GM21737 (cell line): ENCODE measurements around the gene CHD2.

Experiments used
- ATAC-seq: cut with Tn5 transposase; IDR thresholded peaks from one replicate; pipeline ENCODE4 v1.9.1; 2021; ENCODE audit warnings: mild to moderate bottlenecking, moderate library complexity; ENCODE audit not compliant: unreplicated experiment

Gene CHD2

DNA sequence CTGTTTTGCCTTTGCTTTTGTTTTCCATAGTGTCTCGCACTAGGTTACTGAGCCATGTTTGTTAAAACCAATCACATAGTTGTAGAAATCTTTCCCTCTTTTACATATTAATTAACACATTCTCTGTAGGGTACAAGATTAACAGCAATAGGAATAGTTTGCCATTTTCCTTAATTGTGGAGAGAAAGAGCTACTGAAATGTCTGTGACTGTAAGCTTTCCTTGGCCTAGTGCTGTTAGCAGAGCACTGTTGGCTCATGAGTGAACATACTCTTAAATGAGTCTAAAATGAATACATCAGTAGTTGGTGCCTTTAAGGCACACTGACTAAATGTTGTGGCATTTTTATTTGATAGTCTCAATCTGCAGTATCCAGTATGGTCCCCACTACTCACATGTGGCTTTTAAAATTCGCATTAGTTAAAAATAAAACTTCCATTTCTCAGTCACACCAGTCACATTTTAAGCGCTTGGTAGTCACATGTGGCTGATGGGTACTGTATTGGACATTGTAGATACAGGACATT, 28.2 kb downstream of the CHD2 start:
- no peak for ATAC-seq

GRCh38 chr15:92929002-92929401, 28.9 kb downstream of the CHD2 start:
- ATAC-seq = no peak

GRCh38 chr15:92930054-92930621, 30.0 kb downstream of the CHD2 start:
- no peak for ATAC-seq

- ATAC-seq = no peak
These were observed 30.7 kb downstream of the CHD2 start for GRCh38 chr15:92930776-92931175.

DNA sequence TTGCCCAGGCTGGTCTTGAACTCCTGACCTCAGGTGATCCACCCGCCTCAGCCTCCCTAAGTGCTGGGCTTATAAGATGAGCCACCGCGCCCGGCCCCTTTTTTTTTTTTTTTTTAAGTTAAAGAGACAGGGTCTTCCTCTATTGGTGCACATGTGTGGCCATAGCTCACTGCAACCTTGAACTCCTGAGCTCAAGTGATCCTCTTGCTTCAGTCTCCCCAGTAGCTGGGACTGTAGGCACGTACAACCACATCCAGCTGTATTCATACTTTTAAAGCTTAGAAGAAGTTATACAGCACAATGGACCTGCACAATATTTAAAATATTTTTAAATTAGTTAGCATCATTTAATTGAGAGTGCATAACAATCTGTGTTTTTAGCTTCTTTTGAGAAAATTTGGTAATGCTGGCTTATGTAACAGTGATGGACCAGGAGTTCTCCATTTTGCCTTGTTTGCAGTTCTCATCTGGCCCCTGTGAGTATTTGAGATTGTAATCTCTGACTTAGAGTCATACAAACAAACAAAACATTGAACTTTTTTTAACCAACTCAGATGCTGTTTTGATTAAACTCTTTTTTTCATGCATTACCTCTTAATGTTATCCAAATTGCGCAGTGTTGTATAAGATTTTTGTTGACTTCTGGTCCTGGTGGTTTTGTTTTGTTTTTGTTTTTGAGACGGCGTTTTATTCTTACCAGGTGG, 33.0 kb downstream of the CHD2 start:
- no peak for ATAC-seq

DNA sequence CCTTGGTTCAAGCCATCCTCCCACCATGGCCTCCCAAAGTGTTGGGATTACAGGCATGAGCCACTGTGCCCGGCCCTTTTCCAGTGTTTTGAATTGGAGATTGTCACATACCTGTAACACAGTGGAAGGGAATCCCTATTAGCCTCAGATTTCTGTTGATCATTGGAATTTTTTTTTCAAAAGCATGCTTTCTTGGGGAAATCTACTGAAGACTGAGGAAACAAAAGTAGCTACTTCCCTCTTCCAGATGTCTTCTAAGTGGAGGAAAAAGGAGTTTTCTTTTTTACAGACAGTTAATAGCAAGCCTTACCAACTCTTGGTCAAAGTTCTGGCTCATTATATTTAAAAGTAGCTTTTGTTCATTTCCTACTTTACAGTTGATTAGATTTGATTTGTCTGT, 33.7 kb downstream of the CHD2 start:
- ATAC-seq = no peak

- no peak for ATAC-seq
These were observed 34.6 kb downstream of the CHD2 start for GRCh38 chr15:92934716-92935115.

- no peak for ATAC-seq
These were observed 36.0 kb downstream of the CHD2 start for GRCh38 chr15:92936138-92936537.

- no peak for ATAC-seq
These were observed 36.6 kb downstream of the CHD2 start for GRCh38 chr15:92936693-92937092.

DNA sequence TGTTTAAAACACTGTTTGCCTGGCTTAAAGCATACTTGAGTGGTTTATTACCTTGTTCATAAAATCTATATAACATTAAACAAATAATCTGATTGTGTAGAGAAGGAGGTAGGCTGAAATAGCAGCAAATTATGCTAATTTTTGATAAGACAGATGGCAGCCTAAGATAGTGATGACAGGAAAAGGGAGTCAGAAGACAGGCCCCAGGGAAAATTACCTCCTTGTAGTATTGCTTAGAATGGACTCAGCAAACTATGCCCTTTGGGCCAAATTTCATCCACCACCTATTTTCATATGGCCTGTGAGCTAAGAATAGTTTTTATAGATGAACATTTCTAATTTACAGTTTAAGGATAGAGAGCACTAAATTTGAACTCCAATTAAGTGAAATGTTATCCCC, 37.8 kb downstream of the CHD2 start:
- ATAC-seq = no peak

GRCh38 chr15:92938387-92938786, 38.3 kb downstream of the CHD2 start:
- no peak for ATAC-seq

GRCh38 chr15:92941668-92942067, 41.5 kb downstream of the CHD2 start:
- ATAC-seq = no peak

DNA sequence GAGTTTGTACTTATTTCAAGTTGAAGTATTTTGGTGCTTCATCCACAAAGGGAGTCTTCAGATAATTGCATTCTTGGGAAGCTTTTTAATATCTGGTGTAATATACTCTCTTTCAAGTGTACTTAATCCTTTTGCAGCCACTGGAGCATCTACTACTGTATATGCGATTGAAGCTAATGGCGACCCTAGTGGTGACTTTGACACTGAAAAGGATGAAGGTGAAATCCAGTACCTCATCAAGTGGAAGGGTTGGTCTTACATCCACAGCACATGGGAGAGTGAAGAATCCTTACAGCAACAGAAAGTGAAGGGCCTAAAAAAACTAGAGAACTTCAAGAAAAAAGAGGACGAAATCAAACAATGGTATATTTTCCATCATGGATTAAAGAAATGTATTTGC, 42.6 kb downstream of the CHD2 start:
- no peak for ATAC-seq

DNA sequence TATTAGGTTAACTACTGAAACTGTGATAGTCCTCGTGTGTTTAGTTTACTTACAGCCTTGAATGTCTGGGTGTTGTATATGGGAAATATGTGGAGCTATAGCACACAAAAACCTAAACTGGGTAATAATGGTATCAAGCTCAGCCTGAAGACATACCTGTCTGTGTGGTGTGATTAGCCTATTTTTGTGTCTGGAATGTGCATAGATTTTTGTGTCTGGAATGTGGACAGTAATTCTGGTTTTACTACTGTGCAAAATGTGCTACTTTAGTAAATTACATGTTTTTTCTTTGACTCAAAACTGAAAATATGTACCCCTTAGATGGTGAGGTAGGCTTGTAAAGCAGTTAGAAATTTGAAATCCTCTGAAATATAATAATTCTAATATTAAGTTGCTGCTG, 43.5 kb downstream of the CHD2 start:
- no peak for ATAC-seq

DNA sequence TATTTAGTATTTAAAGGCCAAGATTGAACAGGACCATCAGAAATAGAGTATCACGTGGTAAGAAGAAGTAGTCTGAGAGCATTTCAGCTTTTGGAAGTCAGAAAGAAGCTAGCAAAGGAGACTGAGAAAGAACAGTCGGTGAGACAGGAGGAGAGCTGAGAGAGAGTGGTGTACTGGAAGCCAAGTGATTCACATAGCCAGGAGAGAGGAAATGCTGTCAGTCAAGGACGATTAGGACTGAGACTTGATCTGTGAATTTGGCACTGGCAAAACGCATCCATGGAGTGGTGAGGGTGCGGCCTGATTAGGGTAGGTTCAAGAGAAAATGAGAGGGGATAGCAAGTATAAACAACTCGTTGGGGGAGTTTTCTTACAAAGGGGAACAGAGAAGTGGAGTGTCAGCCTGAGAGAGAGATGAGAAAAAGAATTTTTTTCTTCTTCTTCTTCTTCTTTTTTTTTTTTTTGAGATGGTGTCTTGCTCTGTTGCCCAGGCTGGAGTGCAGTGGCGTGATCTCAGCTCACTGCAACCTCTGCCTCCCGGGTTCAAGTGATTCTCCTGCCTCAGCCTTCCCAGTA, 44.9 kb downstream of the CHD2 start:
- no peak for ATAC-seq

- no peak for ATAC-seq
These were observed 47.1 kb downstream of the CHD2 start for GRCh38 chr15:92947071-92947730.

GRCh38 chr15:92949604-92950249, 49.6 kb downstream of the CHD2 start:
- no peak for ATAC-seq

- ATAC-seq = no peak
These were observed 51.8 kb downstream of the CHD2 start for GRCh38 chr15:92951800-92952457.

GRCh38 chr15:92952458-92952850, 52.3 kb downstream of the CHD2 start:
- no peak for ATAC-seq

- no peak for ATAC-seq
These were observed 53.4 kb downstream of the CHD2 start for GRCh38 chr15:92953566-92953965.

DNA sequence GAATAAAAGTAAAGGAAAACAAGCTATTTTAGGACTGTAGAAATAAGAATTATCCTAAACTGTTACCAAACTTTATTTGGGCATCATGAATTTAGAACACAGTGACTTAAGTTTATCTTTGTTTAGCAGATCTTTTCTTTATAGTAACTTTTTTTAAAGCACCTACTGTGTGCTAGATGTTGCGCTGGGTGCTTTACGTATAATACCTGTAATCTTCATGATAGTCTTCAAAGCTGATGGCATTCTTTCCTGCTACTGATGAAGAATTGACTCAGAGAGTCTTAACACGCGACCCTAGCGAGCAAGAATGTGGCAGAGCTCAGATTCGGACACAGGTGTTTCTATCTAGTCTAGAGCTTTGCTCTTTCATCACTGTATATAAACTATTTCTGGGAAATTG, 53.9 kb downstream of the CHD2 start:
- ATAC-seq = no peak
